Effector memory CD8-positive, alpha-beta T cell (primary cell): ENCODE results near the gene LENEP.
"Not testable (repeated sequence)": the region's sequence is repeated elsewhere in the genome, so short reads cannot be mapped to it uniquely, and the experiment has no call there.

ENCODE experiments used
- ATAC-seq: fragments of 150-1000 bp; cut with Tn5 transposase; replicated peaks from 2 replicates; pipeline ENCODE4 v1.10.0; 2021; ENCODE audit warnings: mild to moderate bottlenecking, moderate library complexity
- DNase-seq, 3 experiments: peaks; one replicate each; pipeline ENCODE4 v3.0.0; 2021
- H3K27ac Mint-ChIP-seq, 2 donors: one replicate each; pipeline ENCODE4 v1.8.0; 2022; ENCODE audit warnings: mild to moderate bottlenecking in 2 of 2, mixed read lengths in 2 of 2, moderate library complexity in 2 of 2
- H3K27me3 Mint-ChIP-seq, 2 donors: one replicate each; pipeline ENCODE4 v1.8.0; 2022; ENCODE audit warnings: mixed read lengths in 2 of 2
- H3K36me3 Mint-ChIP-seq: one replicate; pipeline ENCODE4 v1.8.0; 2022; ENCODE audit warnings: mild to moderate bottlenecking, moderate library complexity, mixed read lengths; ENCODE audit not compliant: insufficient read depth
- H3K4me1 Mint-ChIP-seq, 2 donors: one replicate each; pipeline ENCODE4 v1.8.0; 2022; ENCODE audit warnings: low read depth in 2 of 2, mixed read lengths in 2 of 2
- H3K4me3 Mint-ChIP-seq, 2 donors: one replicate each; pipeline ENCODE4 v1.8.0; 2022; ENCODE audit warnings: mild to moderate bottlenecking in 2 of 2, mixed read lengths in 2 of 2, moderate library complexity in 2 of 2
- H3K9me3 Mint-ChIP-seq, 2 donors: one replicate each; pipeline ENCODE4 v1.8.0; 2022; ENCODE audit warnings: mixed read lengths in 2 of 2

LENEP gene

DNA sequence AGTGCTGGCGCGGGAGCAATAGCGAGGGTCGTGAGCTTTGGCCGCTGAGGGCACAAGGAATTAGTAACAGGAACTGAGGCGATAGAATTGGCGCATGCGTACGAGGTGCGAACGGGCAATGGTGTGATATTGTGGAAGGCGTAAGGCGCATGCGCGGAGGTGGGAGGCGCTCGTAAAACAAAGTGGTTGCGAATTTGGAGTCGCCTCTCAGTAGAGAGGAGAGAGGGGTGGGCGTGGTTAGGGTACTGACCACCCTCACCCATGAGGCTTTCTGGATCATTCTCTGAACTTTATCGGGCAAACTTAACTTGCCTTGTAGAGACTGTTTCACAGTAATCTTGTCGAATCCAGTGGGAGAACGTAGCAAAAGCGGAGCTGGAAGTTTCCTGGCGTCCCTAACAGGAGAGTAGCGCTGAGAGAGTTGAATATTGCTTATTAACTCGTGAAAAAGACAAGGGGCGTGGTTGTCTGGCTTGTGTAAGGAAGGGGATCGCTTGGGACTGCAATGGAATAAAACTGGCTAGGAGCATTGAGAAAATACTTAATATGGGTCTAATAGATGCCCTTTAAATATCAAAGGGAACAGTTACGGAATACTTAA, 18.5 kb upstream of the LENEP start:
- Mint-ChIP-seq H3K9me3 (no peaks in the 10 kb centered on the region), H3K27me3 (no peaks in the 10 kb centered on the region), H3K36me3 (peaks cover 7% of the 10 kb centered on the region), H3K27ac (no peak overlapping the region), H3K4me3 (no peak overlapping the region), H3K4me1 (peaks cover 19 to 24% of the 10 kb centered on the region in 2 donors)
- DNase-seq, result peak; percentile 88 to 93 (median 93)
- ATAC-seq, result peak; percentile 53

DNA sequence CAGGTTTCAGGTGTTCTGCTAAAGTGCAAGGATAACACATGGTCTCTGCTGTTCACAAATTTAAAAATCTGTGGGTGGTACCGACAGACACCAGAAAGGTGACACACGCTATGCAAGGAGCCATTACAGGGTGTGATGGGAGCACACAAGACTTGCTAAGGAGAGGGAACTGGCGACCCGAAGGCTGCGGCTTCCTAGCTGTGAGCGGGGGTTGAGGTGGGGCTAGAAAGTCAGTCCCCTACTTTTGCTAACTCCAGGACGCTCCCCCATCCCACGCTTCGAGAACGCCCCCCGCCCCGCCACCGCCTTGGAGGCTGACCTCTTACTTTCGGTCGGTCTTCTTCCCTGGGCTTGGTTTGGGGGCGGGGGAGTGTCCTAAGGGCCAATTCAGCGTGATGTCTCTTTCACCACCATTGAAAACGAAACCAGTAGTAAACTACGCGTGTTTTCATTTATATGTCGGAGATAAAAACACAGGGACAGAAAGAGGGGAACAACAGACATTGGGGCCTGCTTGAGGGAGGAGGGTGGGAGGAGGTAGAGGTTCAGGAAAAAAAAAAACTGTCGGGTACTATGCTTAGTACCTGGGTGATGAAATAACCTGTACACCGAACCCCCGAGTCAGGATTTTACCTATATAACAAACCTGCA, 17.9 kb upstream of the LENEP start:
- Mint-ChIP-seq H3K36me3 (peaks cover 5% of the 10 kb centered on the region), H3K4me1 (peaks cover 19 to 24% of the 10 kb centered on the region in 2 donors), H3K4me3 (no peak overlapping the region), H3K27me3 (no peaks in the 10 kb centered on the region), H3K27ac (no peak overlapping the region), H3K9me3 (no peaks in the 10 kb centered on the region)
- ATAC-seq, result peak; percentile 7
- DNase-seq, result peak; percentile 29 to 39 (median 33)

DNA sequence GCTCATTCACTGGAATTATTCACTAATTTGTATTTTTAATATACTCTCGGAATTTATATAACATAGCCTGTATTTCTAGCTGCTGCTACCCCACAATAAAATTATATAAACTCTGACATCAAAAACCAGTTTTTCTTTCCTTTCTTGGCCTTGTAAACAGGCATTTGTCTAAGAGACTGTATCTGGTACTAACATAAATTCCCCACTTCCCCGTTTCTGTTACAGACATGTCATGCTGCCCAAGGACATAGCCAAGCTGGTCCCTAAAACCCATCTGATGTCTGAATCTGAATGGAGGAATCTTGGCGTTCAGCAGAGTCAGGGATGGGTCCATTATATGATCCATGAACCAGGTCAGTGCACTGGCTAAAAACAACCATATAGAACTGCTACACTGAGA, 15.6 kb upstream of the LENEP start:
- not testable (repeated sequence) for H3K27me3 Mint-ChIP-seq, H3K9me3 Mint-ChIP-seq, H3K36me3 Mint-ChIP-seq, H3K27ac Mint-ChIP-seq, H3K4me1 Mint-ChIP-seq, DNase-seq, ATAC-seq
- peak overlapping the region in 1 of 2 donors; percentile 18 for H3K4me3 Mint-ChIP-seq

DNA sequence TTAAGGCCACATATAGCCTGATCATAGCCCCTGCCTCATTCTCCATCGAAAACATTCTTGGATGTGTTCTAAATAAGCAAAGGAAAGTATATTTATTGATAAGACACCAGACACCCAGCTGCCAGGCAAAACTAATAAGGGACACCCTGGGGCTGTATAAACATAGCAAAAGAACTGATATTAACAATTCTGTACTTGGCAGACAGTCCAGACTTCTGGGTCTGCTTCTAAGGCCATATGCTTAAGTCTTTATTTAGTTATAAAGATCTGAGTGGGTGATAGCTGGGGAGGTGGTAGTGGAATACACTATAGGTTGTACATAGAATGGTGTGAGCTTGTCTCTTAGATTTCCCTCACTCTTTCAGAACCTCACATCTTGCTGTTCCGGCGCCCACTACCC, 15.0 kb upstream of the LENEP start:
- ATAC-seq (no peak), DNase-seq (no peak)
- Mint-ChIP-seq H3K4me3 (no peak overlapping the region), H3K4me1 (peaks cover 4 to 5% of the 10 kb centered on the region in 2 donors), H3K27ac (no peak overlapping the region), H3K27me3 (no peaks in the 10 kb centered on the region), H3K9me3 (no peaks in the 10 kb centered on the region), H3K36me3 (no peaks in the 10 kb centered on the region)

DNA sequence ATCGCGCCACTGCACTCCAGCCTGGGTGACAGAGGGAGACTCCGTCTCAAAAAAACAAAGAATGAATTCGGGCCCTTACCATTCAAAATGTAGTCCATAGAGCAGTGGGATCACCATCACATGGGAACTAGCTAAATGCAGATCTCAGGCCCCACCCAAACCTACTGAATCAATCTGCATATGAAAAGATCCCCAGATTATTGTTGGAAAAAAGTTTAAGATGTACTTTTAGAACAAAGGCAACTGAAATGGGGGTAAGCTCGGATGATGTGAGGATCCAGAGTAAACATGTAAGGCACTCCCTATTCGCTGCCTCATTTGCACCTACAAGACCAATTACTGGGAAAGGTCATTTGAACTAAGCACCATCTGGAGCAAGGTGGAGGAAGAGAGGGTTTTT, 11.0 kb upstream of the LENEP start:
- no peaks in the 10 kb centered on the region for H3K9me3 Mint-ChIP-seq
- H3K36me3 Mint-ChIP-seq, result peaks cover 18% of the 10 kb centered on the region
- H3K27ac Mint-ChIP-seq, result no peak overlapping the region
- no peak overlapping the region for H3K4me3 Mint-ChIP-seq
- no peaks in the 10 kb centered on the region for H3K27me3 Mint-ChIP-seq
- peaks cover 7 to 11% of the 10 kb centered on the region in 2 donors for H3K4me1 Mint-ChIP-seq
- DNase-seq (no peak), ATAC-seq (no peak)

DNA sequence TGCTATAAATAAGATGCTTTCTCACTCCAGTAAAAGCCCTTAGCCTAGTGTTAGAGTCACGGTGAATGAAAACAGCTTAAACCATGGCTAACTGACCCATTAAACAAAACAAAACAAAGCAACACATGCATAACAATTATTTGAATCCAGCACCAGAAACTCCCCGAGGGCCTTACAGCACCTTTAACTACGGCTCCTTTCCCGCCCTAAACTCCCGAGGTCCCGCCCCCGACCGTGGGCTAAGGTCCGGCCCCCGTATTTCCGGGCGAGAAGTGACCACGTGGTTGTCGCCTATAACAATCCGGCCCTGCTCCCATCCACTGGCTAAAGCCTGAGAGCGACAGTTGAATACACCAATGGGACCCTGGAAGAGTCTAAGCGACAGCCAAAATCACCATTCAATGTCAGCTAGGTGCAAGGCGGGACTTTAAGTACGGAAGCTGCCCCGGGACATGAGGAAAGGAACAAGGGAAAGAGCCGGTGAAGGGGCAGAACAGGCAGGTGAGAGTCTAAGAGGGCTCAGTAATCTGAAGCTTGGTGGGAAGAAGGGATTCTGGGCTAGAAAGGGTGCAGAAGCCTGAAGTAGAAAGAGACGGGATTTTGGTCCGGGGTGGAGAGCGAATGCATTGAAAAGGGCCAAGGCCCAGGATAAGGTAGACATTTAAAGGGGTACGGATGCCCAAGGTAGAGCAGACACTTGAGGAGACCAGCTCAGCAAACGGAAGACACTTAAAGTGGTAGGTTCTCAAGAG, 10.3 kb upstream of the LENEP start, which contains the start of gene FLAD1:
TSS of gene FLAD1 (plus strand) at position 448 of the 752 bp plus-strand sequence. CDS start 351 bp downstream, outside the sequence.
- peaks cover 7 to 13% of the 10 kb centered on the region in 2 donors for H3K4me1 Mint-ChIP-seq
- H3K9me3 Mint-ChIP-seq, result no peaks in the 10 kb centered on the region
- H3K36me3 Mint-ChIP-seq, result peaks cover 18% of the 10 kb centered on the region
- peak; percentile 94 for DNase-seq
- no peak within 1 kb of the TSS for H3K27ac Mint-ChIP-seq
- ATAC-seq, result peak; percentile 98
- no peaks in the 10 kb centered on the region for H3K27me3 Mint-ChIP-seq
- H3K4me3 Mint-ChIP-seq, result no peak within 1 kb of the TSS

DNA sequence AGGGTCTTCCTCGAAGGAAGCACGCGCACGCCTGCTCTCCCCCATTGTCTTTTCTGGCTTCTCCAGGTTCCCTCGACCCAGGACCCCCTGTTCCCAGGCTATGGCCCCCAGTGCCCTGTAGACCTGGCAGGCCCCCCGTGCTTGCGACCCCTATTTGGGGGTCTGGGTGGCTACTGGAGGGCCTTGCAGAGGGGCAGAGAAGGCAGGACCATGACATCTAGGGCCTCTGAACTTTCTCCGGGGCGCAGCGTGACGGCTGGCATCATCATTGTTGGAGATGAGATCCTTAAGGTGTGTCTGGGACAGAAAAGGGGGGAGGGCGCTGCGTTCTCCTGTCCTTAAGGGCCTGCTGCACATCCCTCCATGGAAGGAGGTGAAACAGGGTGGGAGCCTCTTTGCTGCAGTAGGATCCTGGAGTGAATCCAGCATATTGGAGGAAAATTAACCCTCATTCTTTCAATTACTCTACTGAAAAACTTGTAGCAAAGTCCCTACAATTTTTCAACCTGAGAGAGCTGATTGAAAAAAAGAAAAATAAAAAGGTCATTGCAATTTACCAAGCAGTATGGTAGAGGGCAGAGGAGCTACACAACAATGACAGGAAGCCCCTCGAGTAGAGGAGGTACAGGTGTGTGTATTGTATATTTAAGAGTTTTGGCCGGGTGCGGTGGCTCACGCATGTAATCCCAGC, 9.5 kb upstream of the LENEP start:
- DNase-seq (no peak), ATAC-seq (no peak)
- no peak overlapping the region for H3K4me3 Mint-ChIP-seq
- H3K4me1 Mint-ChIP-seq, result peaks cover 13 to 20% of the 10 kb centered on the region in 2 donors
- no peaks in the 10 kb centered on the region for H3K9me3 Mint-ChIP-seq
- H3K27me3 Mint-ChIP-seq, result no peaks in the 10 kb centered on the region
- no peak overlapping the region for H3K27ac Mint-ChIP-seq
- peaks cover 25% of the 10 kb centered on the region for H3K36me3 Mint-ChIP-seq

DNA sequence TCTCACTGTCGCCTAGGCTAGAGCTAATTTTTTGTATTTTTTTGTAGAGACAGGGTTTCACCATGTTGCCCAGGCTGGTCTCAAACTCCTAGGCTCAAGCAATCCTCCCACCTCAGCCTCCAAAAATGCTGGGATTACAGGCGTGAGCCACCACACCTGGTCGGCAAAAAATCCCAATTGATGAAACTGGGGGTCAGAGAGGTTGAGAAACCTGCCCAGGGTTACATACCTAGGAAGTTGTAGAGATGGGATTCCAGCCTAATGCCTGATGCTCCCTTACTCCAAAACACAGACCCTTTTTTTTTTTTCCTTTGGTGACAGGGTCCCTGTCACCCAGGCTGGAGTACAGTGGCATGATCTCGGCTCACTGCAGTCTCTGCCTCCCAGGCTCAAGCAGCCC, 6.7 kb upstream of the LENEP start:
- ATAC-seq, H3K27ac Mint-ChIP-seq, H3K9me3 Mint-ChIP-seq, H3K4me3 Mint-ChIP-seq, H3K27me3 Mint-ChIP-seq, DNase-seq: not testable (repeated sequence)
- H3K4me1 Mint-ChIP-seq, result peaks cover 21 to 28% of the 10 kb centered on the region in 2 donors
- peaks cover 31% of the 10 kb centered on the region for H3K36me3 Mint-ChIP-seq

DNA sequence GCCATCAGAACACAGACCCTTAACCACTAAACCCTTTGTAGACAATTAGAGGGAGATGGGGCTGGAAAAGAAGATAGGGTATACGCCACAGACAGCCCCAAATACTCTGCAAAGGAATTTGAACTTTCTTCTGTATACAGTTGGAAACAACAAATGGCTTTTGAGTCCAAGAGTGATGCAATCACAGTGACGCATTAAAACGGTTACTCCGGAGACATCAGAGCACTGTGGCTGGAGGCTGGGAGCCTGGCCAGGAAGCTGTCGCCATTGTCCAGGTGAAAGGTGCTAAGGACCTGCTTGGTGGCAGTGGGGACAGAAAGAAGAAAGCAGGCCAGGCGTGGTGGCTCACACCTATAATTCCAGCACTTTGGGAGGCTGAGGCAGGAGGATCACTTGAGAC, 6.1 kb upstream of the LENEP start:
- Mint-ChIP-seq H3K4me1 (peaks cover 21 to 28% of the 10 kb centered on the region in 2 donors), H3K27ac (no peak overlapping the region), H3K27me3 (no peaks in the 10 kb centered on the region), H3K9me3 (no peaks in the 10 kb centered on the region), H3K36me3 (peaks cover 31% of the 10 kb centered on the region), H3K4me3 (no peak overlapping the region)
- no peak for DNase-seq
- no peak for ATAC-seq

DNA sequence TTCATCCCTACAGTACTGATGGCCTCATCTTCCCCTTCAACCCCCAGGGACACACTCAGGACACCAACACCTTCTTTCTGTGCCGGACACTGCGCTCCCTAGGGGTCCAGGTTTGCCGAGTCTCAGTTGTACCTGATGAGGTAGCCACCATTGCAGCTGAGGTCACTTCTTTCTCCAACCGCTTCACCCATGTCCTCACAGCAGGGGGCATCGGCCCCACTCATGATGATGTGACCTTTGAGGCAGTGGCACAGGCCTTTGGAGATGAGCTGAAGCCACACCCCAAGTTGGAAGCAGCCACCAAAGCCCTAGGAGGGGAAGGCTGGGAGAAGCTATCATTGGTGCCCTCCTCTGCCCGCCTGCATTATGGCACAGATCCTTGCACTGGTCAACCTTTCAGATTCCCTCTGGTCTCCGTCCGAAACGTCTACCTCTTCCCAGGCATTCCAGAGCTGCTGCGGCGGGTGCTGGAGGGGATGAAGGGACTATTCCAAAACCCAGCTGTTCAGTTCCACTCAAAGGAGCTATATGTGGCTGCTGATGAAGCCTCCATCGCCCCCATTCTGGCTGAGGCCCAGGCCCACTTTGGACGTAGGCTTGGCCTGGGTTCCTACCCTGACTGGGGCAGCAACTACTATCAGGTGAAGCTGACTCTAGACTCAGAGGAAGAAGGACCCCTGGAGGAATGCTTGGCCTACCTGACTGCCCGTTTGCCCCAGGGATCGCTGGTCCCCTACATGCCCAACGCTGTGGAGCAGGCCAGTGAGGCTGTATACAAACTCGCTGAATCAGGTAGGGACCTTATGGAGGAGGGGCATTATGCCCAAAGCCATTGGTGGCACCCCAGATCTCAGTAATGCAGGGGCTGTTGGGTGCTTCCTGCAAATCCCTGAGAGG, 5.1 kb upstream of the LENEP start:
- Mint-ChIP-seq H3K27ac (no peak overlapping the region), H3K27me3 (no peaks in the 10 kb centered on the region), H3K9me3 (no peaks in the 10 kb centered on the region), H3K36me3 (peaks cover 31% of the 10 kb centered on the region), H3K4me1 (peaks cover 22 to 28% of the 10 kb centered on the region in 2 donors), H3K4me3 (no peak overlapping the region)
- no peak for DNase-seq
- ATAC-seq, result no peak

DNA sequence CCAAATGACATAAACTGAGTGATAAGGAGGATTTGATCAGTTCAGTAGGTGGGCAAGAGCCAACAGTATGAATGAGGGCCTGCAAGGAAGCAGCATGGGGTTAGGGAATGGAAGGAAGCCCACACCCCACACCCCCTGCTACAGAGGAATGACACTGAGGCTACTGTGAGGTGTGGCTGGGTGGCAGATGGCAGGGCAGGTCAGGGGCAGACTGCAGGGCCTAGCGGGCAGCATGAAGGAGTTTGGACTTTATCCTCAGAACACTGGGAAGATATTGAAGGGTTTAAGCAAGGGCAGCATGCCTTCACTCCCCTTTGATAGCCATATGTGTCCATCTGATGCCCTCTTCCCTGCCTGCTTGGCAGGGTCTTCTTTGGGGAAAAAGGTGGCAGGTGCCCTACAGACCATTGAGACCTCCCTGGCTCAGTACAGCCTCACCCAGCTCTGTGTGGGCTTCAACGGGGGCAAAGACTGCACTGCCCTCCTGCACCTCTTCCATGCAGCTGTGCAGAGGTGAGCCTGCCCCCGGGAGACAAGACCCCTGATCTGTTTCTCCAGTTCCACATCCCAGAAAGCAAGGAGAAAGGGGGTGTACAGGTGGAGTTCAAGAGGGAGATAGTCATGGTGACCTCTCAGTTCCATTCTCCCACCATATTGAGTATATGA, 4.1 kb upstream of the LENEP start:
- no peak overlapping the region for H3K27ac Mint-ChIP-seq
- H3K9me3 Mint-ChIP-seq, result no peaks in the 10 kb centered on the region
- no peak for DNase-seq
- H3K4me3 Mint-ChIP-seq, result no peak overlapping the region
- peaks cover 16 to 23% of the 10 kb centered on the region in 2 donors for H3K4me1 Mint-ChIP-seq
- H3K36me3 Mint-ChIP-seq, result peaks cover 27% of the 10 kb centered on the region
- no peak for ATAC-seq
- H3K27me3 Mint-ChIP-seq, result no peaks in the 10 kb centered on the region

DNA sequence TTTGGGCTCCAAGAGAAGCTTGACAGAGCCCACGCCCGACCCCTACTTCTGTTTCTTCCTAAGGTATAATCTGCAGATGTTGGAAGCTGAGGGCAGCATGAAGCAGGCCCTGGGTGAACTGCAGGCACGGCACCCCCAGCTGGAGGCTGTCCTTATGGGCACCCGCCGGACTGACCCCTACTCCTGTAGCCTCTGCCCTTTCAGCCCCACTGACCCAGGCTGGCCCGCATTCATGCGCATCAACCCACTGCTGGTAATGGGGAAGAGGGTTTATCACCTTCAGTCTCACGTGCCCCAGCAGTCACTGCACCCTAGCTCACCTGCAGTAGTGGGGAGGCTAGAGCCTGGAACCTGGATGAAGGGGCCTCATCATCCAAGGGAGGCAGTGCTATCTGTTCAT, 3.1 kb upstream of the LENEP start:
- Mint-ChIP-seq H3K36me3 (peaks cover 25% of the 10 kb centered on the region), H3K4me1 (peaks cover 15 to 21% of the 10 kb centered on the region in 2 donors), H3K9me3 (no peaks in the 10 kb centered on the region), H3K27me3 (no peaks in the 10 kb centered on the region), H3K4me3 (no peak overlapping the region), H3K27ac (no peak overlapping the region)
- DNase-seq, result no peak
- no peak for ATAC-seq
